ENCODE data around the gene C11orf58.

Gene C11orf58

GRCh38 chr11:16806791-16807190, 68.3 kb downstream of the C11orf58 start:
- no peak overlapping the region for H3K4me3 ChIP-seq (replicated peaks; ENCODE audit: low read depth, low read length)
- H3K36me3 ChIP-seq (ENCODE audit: control insufficient read depth, insufficient read depth, low read length), result no peaks in the 10 kb centered on the region
- no peak for TF ChIP-seq CTCF (IDR thresholded peaks at IDR 0.05; ENCODE audit: insufficient read depth, low read length, poor library complexity, severe bottlenecking)
- DNase-seq (ENCODE audit: extremely low read depth, insufficient read length), result no peak
- H3K27me3 ChIP-seq (replicated peaks; ENCODE audit: control insufficient read depth, insufficient read depth, low read length), result no peaks in the 10 kb centered on the region

- no peak for DNase-seq (ENCODE audit: extremely low read depth, insufficient read length)
- Histone ChIP-seq H3K36me3 (ENCODE audit: control insufficient read depth, insufficient read depth, low read length) (no peaks in the 10 kb centered on the region), H3K27me3 (replicated peaks; ENCODE audit: control insufficient read depth, insufficient read depth, low read length) (no peaks in the 10 kb centered on the region), H3K4me3 (replicated peaks; ENCODE audit: low read depth, low read length) (no peak overlapping the region)
- TF ChIP-seq CTCF (IDR thresholded peaks at IDR 0.05; ENCODE audit: insufficient read depth, low read length, poor library complexity, severe bottlenecking), result no peak
Measured at GRCh38 chr11:16807306-16807705, 68.9 kb downstream of the C11orf58 start.

All from GM06990 (cell line).